ENCODE measurements around the gene DYNC1LI2. TPM values are rescaled to one million over a fixed set of nuclear protein-coding genes. Genes with fewer than 3 reads are reported as not detected.

The DYNC1LI2 gene
- total RNA-seq, 1 experiment from 2014 or later = 94.2 TPM

GRCh38 chr16:66776457-66776856, 25.0 kb upstream of the DYNC1LI2 start:
- no peak overlapping the region for H3K9ac ChIP-seq (ENCODE audit: extremely low read depth, insufficient read length, low read length)
- H3K4me3 Mint-ChIP-seq = no peak overlapping the region
- H3K56ac ChIP-seq (ENCODE audit: insufficient read length, low read depth, low read length) = no peak overlapping the region
- no peaks in the 10 kb centered on the region for H4K20me1 ChIP-seq (ENCODE audit: control insufficient read depth, insufficient read depth, insufficient read length)
- no peak overlapping the region for H3K4me2 ChIP-seq (ENCODE audit: insufficient read depth, insufficient read length, low read length)
- H2BK15ac ChIP-seq (ENCODE audit: low read depth, low read length) = no peak overlapping the region
- no peaks in the 10 kb centered on the region for H3K4me1 Mint-ChIP-seq
- no peak overlapping the region for H2BK12ac ChIP-seq (ENCODE audit: insufficient read length, low read depth, low read length)
- no peaks in the 10 kb centered on the region for H3K79me1 ChIP-seq (ENCODE audit: insufficient read depth, low read depth, low read length, poor library complexity, severe bottlenecking)
- no peak for TF ChIP-seq CTCF (conservative IDR thresholded peaks at IDR 0.05)
- H3K36me3 Mint-ChIP-seq (ENCODE audit: insufficient read depth in 1 of 3, low read depth in 3 of 3) = no peaks in the 10 kb centered on the region
- H3K4me1 ChIP-seq (ENCODE audit: insufficient read depth, low read length) = no peaks in the 10 kb centered on the region
- H3K79me2 ChIP-seq (ENCODE audit: insufficient read depth, low read length) = no peaks in the 10 kb centered on the region
- H4K8ac ChIP-seq (replicated peaks; ENCODE audit: insufficient read length, low read depth, low read length) = no peak overlapping the region
- H3T11ph ChIP-seq (ENCODE audit: low read length) = no peak overlapping the region
- H3K23me2 ChIP-seq (ENCODE audit: insufficient read length, low read depth, low read length, poor library complexity, severe bottlenecking) = no peaks in the 10 kb centered on the region
- H3K27me3 Mint-ChIP-seq (ENCODE audit: low read depth) = no peaks in the 10 kb centered on the region
- DNase-seq = no peak
- no peaks in the 10 kb centered on the region for H3K9me3 ChIP-seq (ENCODE audit: control insufficient read depth, low read depth, low read length)
- H3K27me3 ChIP-seq (ENCODE audit: insufficient read depth, low read length) = no peaks in the 10 kb centered on the region
- no peak overlapping the region for H2BK120ac ChIP-seq (ENCODE audit: low read depth, low read length, poor library complexity, severe bottlenecking)
- no peaks in the 10 kb centered on the region for H3K9me3 Mint-ChIP-seq
- no peak overlapping the region for H3K14ac ChIP-seq (ENCODE audit: insufficient read depth, low read length)
- no peak overlapping the region for H3K18ac ChIP-seq (ENCODE audit: insufficient read length, low read depth, low read length)
- no peak overlapping the region for H2AK5ac ChIP-seq (ENCODE audit: insufficient read length, low read length)
- H2BK20ac ChIP-seq (ENCODE audit: low read depth, low read length, poor library complexity, severe bottlenecking) = no peak overlapping the region
- H3K27ac Mint-ChIP-seq = no peak overlapping the region
- no peak overlapping the region for H3K27ac ChIP-seq (ENCODE audit: insufficient read length, low read depth, low read length)
- H2AFZ ChIP-seq (ENCODE audit: low read length) = no peak overlapping the region
- no peak overlapping the region for H3K4ac ChIP-seq (ENCODE audit: low read depth, low read length)
- no peak overlapping the region for H4K5ac ChIP-seq (ENCODE audit: insufficient read length, low read depth, low read length)
- no peak overlapping the region for H2BK5ac ChIP-seq (ENCODE audit: insufficient read length, low read length)
- no peak overlapping the region for H3K23ac ChIP-seq (ENCODE audit: insufficient read length, low read depth, low read length)
- H4K91ac ChIP-seq (ENCODE audit: insufficient read length, low read depth, low read length) = no peak overlapping the region
